ENCODE data around the gene PCSK5.

PCSK5 gene

DNA sequence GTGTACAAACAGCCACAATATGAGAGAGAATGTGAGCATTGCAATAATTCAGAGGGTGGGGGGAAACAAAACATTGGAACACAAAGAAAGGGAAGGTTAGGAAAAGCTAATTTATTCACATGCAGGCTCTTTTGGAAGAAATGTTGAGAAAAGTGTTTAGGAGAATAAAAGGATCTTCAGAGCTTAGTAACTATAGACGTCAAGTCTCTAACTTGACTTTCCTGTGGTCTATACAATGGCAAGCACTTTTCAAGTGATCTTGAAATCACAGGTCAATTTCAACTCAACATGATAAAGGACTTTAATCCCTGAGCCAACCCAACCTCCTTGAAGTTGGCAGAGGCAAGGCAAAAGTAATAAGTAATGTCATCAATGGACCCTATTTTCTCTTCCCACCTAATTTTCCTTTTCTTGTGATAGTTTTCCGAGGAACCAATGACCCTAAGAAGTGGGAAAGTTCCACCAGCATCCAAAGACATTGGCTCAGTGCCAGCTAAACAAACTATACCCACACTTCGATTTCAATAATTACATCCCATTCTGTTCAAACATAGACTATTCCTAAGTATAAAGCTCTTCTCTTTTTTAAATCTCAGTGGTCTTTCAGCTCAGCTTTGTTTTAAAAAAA, 480.0 kb downstream of the PCSK5 start:
- peaks cover 6% of the 10 kb centered on the region; the same call in 1 of the 2 replicates for H3K4me1 ChIP-seq (ENCODE audit: insufficient read depth, low read length)
- H3K79me2 ChIP-seq (ENCODE audit: insufficient read depth, low read length), result no peaks in the 10 kb centered on the region
- DNase-seq (no peak), ATAC-seq (ENCODE audit: insufficient read depth, low read depth) (no peak)
- H3K9ac ChIP-seq (ENCODE audit: low read depth, low read length), result no peak overlapping the region
- no peak overlapping the region for H3K4me2 ChIP-seq (ENCODE audit: insufficient read depth, low read length)
- no peak overlapping the region for H3K27ac ChIP-seq (ENCODE audit: low read length)
- H3K4me3 ChIP-seq (ENCODE audit: low read depth in 1 of 2, low read length in 2 of 2), result no peak overlapping the region
- no peak overlapping the region for H2AFZ ChIP-seq (ENCODE audit: low read depth, low read length)
- no peaks in the 10 kb centered on the region for H3K27me3 ChIP-seq (ENCODE audit: insufficient read depth, low read length, poor library complexity)
- H3K9me3 ChIP-seq (ENCODE audit: insufficient read depth, low read length, severe bottlenecking), result no peaks in the 10 kb centered on the region
- H4K20me1 ChIP-seq (ENCODE audit: insufficient read depth, low read length), result no peaks in the 10 kb centered on the region
- no peaks in the 10 kb centered on the region for H3K36me3 ChIP-seq (ENCODE audit: insufficient read depth, low read length)
- TF ChIP-seq, protein P1, sequence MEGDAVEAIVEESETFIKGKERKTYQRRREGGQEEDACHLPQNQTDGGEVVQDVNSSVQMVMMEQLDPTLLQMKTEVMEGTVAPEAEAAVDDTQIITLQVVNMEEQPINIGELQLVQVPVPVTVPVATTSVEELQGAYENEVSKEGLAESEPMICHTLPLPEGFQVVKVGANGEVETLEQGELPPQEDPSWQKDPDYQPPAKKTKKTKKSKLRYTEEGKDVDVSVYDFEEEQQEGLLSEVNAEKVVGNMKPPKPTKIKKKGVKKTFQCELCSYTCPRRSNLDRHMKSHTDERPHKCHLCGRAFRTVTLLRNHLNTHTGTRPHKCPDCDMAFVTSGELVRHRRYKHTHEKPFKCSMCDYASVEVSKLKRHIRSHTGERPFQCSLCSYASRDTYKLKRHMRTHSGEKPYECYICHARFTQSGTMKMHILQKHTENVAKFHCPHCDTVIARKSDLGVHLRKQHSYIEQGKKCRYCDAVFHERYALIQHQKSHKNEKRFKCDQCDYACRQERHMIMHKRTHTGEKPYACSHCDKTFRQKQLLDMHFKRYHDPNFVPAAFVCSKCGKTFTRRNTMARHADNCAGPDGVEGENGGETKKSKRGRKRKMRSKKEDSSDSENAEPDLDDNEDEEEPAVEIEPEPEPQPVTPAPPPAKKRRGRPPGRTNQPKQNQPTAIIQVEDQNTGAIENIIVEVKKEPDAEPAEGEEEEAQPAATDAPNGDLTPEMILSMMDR (IDR thresholded peaks at IDR 0.05; ENCODE audit: borderline replicate concordance, extremely low read depth, low read length, poor library complexity, severe bottlenecking), result no peak
- TF ChIP-seq EZH2 (IDR thresholded peaks at IDR 0.05; ENCODE audit: borderline replicate concordance, low read depth, low read length, severe bottlenecking), result no peak

DNA sequence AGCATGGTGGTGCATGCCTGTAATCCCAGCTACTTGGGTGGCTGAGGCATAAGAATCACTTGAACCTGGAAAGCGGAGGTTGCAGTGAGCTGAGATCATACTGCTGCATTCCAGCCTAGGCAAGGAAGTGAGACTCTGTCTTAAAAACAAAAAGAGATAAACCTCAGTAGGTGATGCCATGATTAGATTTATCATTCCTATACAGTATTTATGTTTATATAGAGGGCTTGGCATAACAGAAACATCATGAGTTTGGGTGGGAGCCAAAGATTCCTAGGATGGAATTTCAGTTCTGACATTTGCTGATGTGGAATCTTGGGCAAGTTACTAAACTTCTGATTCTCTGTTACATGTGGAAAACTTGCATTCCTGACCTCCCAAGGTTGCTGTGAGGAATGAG, 481.4 kb downstream of the PCSK5 start:
- H2AFZ ChIP-seq (ENCODE audit: low read depth, low read length), result no peak overlapping the region
- no peak overlapping the region for H3K27ac ChIP-seq (ENCODE audit: low read length)
- H3K4me1 ChIP-seq (ENCODE audit: insufficient read depth, low read length), result peaks cover 6% of the 10 kb centered on the region; the same call in 1 of the 2 replicates
- H3K27me3 ChIP-seq (ENCODE audit: insufficient read depth, low read length, poor library complexity), result no peaks in the 10 kb centered on the region
- no peaks in the 10 kb centered on the region for H3K79me2 ChIP-seq (ENCODE audit: insufficient read depth, low read length)
- no peak overlapping the region for H3K4me3 ChIP-seq (ENCODE audit: low read depth in 1 of 2, low read length in 2 of 2)
- no peak overlapping the region for H3K9ac ChIP-seq (ENCODE audit: low read depth, low read length)
- no peaks in the 10 kb centered on the region for H4K20me1 ChIP-seq (ENCODE audit: insufficient read depth, low read length)
- H3K36me3 ChIP-seq (ENCODE audit: insufficient read depth, low read length), result no peaks in the 10 kb centered on the region
- ATAC-seq (ENCODE audit: insufficient read depth, low read depth) (no peak), DNase-seq (no peak)
- TF ChIP-seq EZH2 (IDR thresholded peaks at IDR 0.05; ENCODE audit: borderline replicate concordance, low read depth, low read length, severe bottlenecking), result no peak
- TF ChIP-seq, protein P1 (IDR thresholded peaks at IDR 0.05; ENCODE audit: borderline replicate concordance, extremely low read depth, low read length, poor library complexity, severe bottlenecking), result no peak
- no peaks in the 10 kb centered on the region for H3K9me3 ChIP-seq (ENCODE audit: insufficient read depth, low read length, severe bottlenecking)
- no peak overlapping the region for H3K4me2 ChIP-seq (ENCODE audit: insufficient read depth, low read length)

DNA sequence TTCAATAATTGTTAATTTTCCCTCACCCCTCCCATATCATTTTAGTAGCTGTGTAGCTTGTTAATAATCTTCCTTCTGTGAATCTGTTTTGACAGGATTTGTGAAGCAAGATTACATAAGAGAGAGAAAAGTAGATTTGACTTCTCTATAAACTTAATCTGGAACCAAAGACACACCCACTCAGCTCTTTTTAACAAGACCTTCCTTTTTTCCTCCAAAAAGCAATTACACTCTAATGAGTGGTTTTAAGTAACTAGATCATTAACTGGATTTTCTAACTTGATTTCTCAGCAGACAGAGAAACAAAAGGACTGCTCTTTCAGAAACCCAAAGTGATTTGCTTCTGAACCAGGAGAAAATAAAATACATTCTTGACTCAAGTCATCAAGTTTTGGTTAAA, 481.9 kb downstream of the PCSK5 start:
- Histone ChIP-seq H3K4me2 (ENCODE audit: insufficient read depth, low read length) (no peak overlapping the region), H3K4me1 (ENCODE audit: insufficient read depth, low read length) (peaks cover 6% of the 10 kb centered on the region; the same call in 1 of the 2 replicates), H3K36me3 (ENCODE audit: insufficient read depth, low read length) (no peaks in the 10 kb centered on the region), H3K9me3 (ENCODE audit: insufficient read depth, low read length, severe bottlenecking) (no peaks in the 10 kb centered on the region), H4K20me1 (ENCODE audit: insufficient read depth, low read length) (no peaks in the 10 kb centered on the region), H3K27ac (ENCODE audit: low read length) (no peak overlapping the region), H3K9ac (ENCODE audit: low read depth, low read length) (no peak overlapping the region), H2AFZ (ENCODE audit: low read depth, low read length) (no peak overlapping the region), H3K4me3 (ENCODE audit: low read depth in 1 of 2, low read length in 2 of 2) (no peak overlapping the region), H3K79me2 (ENCODE audit: insufficient read depth, low read length) (no peaks in the 10 kb centered on the region), H3K27me3 (ENCODE audit: insufficient read depth, low read length, poor library complexity) (no peaks in the 10 kb centered on the region)
- ATAC-seq (ENCODE audit: insufficient read depth, low read depth), result no peak
- TF ChIP-seq, protein P1 (IDR thresholded peaks at IDR 0.05; ENCODE audit: borderline replicate concordance, extremely low read depth, low read length, poor library complexity, severe bottlenecking), result no peak
- no peak for TF ChIP-seq EZH2 (IDR thresholded peaks at IDR 0.05; ENCODE audit: borderline replicate concordance, low read depth, low read length, severe bottlenecking)
- no peak for DNase-seq

All from DND-41 (cell line).